ENCODE measurements around the gene ARHGEF10L. TPM values are rescaled to one million over a fixed set of nuclear protein-coding genes. Genes with fewer than 3 reads are reported as not detected.
"Not testable (repeated sequence)": the region's sequence is repeated elsewhere in the genome, so short reads cannot be mapped to it uniquely, and the experiment has no call there.

The ARHGEF10L gene, protein sequence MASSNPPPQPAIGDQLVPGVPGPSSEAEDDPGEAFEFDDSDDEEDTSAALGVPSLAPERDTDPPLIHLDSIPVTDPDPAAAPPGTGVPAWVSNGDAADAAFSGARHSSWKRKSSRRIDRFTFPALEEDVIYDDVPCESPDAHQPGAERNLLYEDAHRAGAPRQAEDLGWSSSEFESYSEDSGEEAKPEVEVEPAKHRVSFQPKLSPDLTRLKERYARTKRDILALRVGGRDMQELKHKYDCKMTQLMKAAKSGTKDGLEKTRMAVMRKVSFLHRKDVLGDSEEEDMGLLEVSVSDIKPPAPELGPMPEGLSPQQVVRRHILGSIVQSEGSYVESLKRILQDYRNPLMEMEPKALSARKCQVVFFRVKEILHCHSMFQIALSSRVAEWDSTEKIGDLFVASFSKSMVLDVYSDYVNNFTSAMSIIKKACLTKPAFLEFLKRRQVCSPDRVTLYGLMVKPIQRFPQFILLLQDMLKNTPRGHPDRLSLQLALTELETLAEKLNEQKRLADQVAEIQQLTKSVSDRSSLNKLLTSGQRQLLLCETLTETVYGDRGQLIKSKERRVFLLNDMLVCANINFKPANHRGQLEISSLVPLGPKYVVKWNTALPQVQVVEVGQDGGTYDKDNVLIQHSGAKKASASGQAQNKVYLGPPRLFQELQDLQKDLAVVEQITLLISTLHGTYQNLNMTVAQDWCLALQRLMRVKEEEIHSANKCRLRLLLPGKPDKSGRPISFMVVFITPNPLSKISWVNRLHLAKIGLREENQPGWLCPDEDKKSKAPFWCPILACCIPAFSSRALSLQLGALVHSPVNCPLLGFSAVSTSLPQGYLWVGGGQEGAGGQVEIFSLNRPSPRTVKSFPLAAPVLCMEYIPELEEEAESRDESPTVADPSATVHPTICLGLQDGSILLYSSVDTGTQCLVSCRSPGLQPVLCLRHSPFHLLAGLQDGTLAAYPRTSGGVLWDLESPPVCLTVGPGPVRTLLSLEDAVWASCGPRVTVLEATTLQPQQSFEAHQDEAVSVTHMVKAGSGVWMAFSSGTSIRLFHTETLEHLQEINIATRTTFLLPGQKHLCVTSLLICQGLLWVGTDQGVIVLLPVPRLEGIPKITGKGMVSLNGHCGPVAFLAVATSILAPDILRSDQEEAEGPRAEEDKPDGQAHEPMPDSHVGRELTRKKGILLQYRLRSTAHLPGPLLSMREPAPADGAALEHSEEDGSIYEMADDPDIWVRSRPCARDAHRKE (N-terminal part only)
- 75.6 TPM for total RNA-seq

DNA sequence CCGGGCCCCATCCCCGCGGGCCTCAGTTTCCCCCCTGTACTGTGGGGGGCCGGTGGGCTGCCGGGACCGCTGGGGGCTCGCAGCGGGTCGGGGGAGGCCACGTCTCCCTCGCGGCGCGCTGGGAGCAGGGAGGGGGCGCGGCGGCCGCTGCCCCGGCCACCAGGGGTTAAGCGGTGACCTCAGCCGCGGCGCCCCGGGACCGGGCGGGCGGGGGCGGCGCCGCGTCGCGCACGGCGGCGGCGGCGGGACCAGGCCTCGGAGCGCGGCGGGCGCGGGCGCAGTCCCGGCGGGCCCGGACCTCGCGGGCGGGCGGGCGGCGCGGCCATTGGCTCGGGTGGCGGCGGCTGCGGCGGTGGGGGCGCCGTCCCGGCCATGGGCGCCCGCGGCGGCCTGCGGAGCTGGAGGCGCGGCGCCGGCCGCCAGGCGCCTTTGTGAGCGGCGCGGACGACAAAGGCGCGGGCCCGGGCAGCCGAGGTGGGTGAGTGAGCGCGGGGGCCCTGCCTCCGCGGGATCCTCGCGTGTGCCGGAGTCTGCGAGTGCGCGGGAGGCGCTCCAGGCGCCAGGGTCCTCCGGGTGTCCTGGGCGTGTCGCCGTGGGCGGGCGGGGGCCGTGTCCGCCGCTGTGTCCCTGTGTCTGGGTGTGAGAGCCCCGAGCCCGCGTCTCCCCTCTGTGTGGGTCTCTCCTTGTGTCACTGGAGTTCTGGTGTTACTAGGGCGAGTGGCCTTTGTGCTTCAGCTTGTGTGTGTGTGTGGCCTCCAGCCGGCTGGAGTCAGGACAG is at the start of gene ARHGEF10L:
TSS of gene ARHGEF10L (plus strand) at position 222 of the 778 bp plus-strand sequence. CDS start 40,898 bp downstream, outside the sequence.
- intact Hi-C loops (cut with DNase I), result no loop called here
- TF ChIP-seq POLR2A (IDR thresholded peaks at IDR 0.05), result no peak
- TF ChIP-seq, protein P1, sequence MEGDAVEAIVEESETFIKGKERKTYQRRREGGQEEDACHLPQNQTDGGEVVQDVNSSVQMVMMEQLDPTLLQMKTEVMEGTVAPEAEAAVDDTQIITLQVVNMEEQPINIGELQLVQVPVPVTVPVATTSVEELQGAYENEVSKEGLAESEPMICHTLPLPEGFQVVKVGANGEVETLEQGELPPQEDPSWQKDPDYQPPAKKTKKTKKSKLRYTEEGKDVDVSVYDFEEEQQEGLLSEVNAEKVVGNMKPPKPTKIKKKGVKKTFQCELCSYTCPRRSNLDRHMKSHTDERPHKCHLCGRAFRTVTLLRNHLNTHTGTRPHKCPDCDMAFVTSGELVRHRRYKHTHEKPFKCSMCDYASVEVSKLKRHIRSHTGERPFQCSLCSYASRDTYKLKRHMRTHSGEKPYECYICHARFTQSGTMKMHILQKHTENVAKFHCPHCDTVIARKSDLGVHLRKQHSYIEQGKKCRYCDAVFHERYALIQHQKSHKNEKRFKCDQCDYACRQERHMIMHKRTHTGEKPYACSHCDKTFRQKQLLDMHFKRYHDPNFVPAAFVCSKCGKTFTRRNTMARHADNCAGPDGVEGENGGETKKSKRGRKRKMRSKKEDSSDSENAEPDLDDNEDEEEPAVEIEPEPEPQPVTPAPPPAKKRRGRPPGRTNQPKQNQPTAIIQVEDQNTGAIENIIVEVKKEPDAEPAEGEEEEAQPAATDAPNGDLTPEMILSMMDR (IDR thresholded peaks at IDR 0.05), result no peak
- TF ChIP-seq POLR2AphosphoS5 (IDR thresholded peaks at IDR 0.05; ENCODE audit: insufficient read depth in 1 of 2, low read depth in 1 of 2), result no peak
- H3K4me1 ChIP-seq, result peaks cover 44% of the 10 kb centered on the region

GRCh38 chr1:17489768-17490417 is 49.6 kb upstream of the ARHGEF10L start:
- H3K36me3 ChIP-seq; H3K27me3 ChIP-seq; DNase-seq (ENCODE audit: extremely low spot score in 2 of 2); H3K4me3 ChIP-seq; H3K9me3 ChIP-seq: not testable (repeated sequence)
- intact Hi-C loops (cut with DNase I), result loop anchor here (5.0 to 10.0 kb wide), 3 partner anchors 73 to 1022 kb away; no protein-coding TSS in a partner anchor
- Histone ChIP-seq H3K4me1 (peaks cover 12% of the 10 kb centered on the region), H3K27ac (peak overlapping the region; percentile 66)

More for the DNA sequence above, at the start of gene ARHGEF10L:
- Histone ChIP-seq H3K36me3 (no peaks in the 10 kb centered on the region), H3K27ac (peak within 1 kb of the TSS; percentile 92), H3K27me3 (no peaks in the 10 kb centered on the region), H3K9me3 (no peaks in the 10 kb centered on the region), H3K4me3 (peak within 1 kb of the TSS; percentile 65 to 79)
- DNase-seq (ENCODE audit: extremely low spot score in 2 of 2), result no peak

DNA sequence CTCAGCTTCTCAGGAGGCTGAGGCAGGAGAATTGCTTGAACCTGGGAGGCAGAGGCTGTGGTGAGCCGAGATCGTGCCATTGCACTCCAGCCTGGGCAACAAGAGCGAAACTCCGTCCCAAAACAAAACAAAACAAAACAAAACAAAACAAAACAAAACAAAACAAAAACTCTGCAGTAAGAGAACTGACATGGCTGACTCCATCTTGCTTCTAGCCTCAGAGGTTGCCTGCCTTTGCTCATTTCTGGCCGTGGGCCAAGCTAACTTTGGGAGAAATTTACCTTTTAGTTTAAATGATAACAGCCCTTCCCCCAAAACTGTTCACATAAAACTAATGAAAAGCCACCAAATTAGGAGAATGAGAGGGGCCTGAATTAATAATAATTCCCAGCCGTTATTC is 48.8 kb upstream of the ARHGEF10L start:
- Histone ChIP-seq H3K27ac (peak overlapping the region; percentile 33), H3K4me1 (peaks cover 12% of the 10 kb centered on the region)
- H3K9me3 ChIP-seq; H3K4me3 ChIP-seq; H3K36me3 ChIP-seq; H3K27me3 ChIP-seq; DNase-seq (ENCODE audit: extremely low spot score in 2 of 2): not testable (repeated sequence)
- intact Hi-C loops (cut with DNase I), result loop anchor here (5.0 to 10.0 kb wide), 2 partner anchors 334 to 1022 kb away; no protein-coding TSS in a partner anchor

- Histone ChIP-seq H3K4me1 (no peaks in the 10 kb centered on the region), H3K4me3 (no peak overlapping the region), H3K27ac (no peak overlapping the region), H3K9me3 (no peaks in the 10 kb centered on the region), H3K36me3 (no peaks in the 10 kb centered on the region), H3K27me3 (no peaks in the 10 kb centered on the region)
- DNase-seq (ENCODE audit: extremely low spot score in 2 of 2), result no peak
- TF ChIP-seq, protein P1 (IDR thresholded peaks at IDR 0.05), result peak; percentile 69 to 97 (median 83)
- TF ChIP-seq POLR2AphosphoS5 (IDR thresholded peaks at IDR 0.05; ENCODE audit: insufficient read depth in 1 of 2, low read depth in 1 of 2), result no peak
- intact Hi-C loops (cut with DNase I), result loop anchor here (5.0 to 10.0 kb wide), 2 partner anchors 331 to 1018 kb away; no protein-coding TSS in a partner anchor
These were observed 45.3 kb upstream of the ARHGEF10L start for GRCh38 chr1:17494114-17494729.

DNA sequence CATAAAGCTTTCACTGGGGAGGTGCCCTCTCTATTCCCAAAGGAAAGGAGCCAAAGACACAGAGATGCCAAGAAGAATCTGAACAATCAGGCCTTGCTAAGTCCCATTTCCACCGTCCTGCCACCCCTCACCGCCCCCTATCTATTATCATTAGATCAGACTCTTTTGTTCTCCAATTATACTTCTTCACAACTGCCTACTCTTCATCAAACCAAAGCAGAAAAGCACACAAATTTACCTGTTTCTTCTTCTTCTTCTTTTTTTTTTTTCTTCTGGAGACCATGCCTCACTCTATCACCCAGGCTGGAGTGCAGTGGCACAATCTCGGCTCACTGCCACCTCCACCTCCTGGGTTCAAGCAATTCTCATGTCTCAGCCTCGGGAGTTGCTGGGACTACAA is 43.1 kb upstream of the ARHGEF10L start:
- Histone ChIP-seq H3K4me1 (no peaks in the 10 kb centered on the region), H3K36me3 (no peaks in the 10 kb centered on the region), H3K4me3 (no peak overlapping the region), H3K27ac (no peak overlapping the region), H3K9me3 (no peaks in the 10 kb centered on the region), H3K27me3 (no peaks in the 10 kb centered on the region)
- DNase-seq (ENCODE audit: extremely low spot score in 2 of 2), result no peak
- intact Hi-C loops (cut with DNase I), result loop anchor here (10.0 kb wide), 1 partner anchor 328 kb away; no protein-coding TSS in a partner anchor
- TF ChIP-seq POLR2A (IDR thresholded peaks at IDR 0.05) (no peak), POLR2AphosphoS5 (IDR thresholded peaks at IDR 0.05; ENCODE audit: insufficient read depth in 1 of 2, low read depth in 1 of 2) (no peak)
- TF ChIP-seq, protein P1 (IDR thresholded peaks at IDR 0.05), result no peak

Measured in vagina (tissue), 2 donors.